Parathyroid adenoma (tissue), 2 donors: ENCODE data around the gene PTPRT.

Experiments used
- H2AFZ ChIP-seq: fragments of 300-600 bp; sonication (generic); one replicate; pipeline ENCODE4 v1.7.0; 2017; ENCODE audit warnings: antibody characterized with exemption, mild to moderate bottlenecking
- H3K27ac ChIP-seq: fragments of 300-600 bp; sonication (generic); one replicate; pipeline ENCODE4 v1.7.0; 2017
- H3K27me3 ChIP-seq: fragments of 300-600 bp; sonication (generic); one replicate; pipeline ENCODE4 v1.7.0; 2017; ENCODE audit warnings: low read length; ENCODE audit not compliant: control insufficient read depth, insufficient read depth
- H3K36me3 ChIP-seq: fragments of 300-600 bp; sonication (generic); one replicate; pipeline ENCODE4 v1.7.0; 2017; ENCODE audit warnings: low read length; ENCODE audit not compliant: control insufficient read depth, insufficient read depth
- H3K4me1 ChIP-seq: fragments of 300-600 bp; sonication (generic); one replicate; pipeline ENCODE4 v1.7.0; 2017; ENCODE audit warnings: control low read depth
- H3K4me2 ChIP-seq: fragments of 300-600 bp; sonication (generic); one replicate; pipeline ENCODE4 v1.7.0; 2017; ENCODE audit warnings: low read length
- H3K4me3 ChIP-seq: fragments of 300-600 bp; sonication (generic); one replicate; pipeline ENCODE4 v1.7.0; 2017; ENCODE audit warnings: low read depth, low read length
- H3K79me2 ChIP-seq: fragments of 300-600 bp; sonication (generic); one replicate; pipeline ENCODE4 v1.7.0; 2017; ENCODE audit warnings: control low read depth
- H3K9ac ChIP-seq: fragments of 300-600 bp; sonication (generic); one replicate; pipeline ENCODE4 v1.7.0; 2017; ENCODE audit warnings: mild to moderate bottlenecking
- H3K9me3 ChIP-seq: fragments of 300-600 bp; sonication (generic); one replicate; pipeline ENCODE4 v1.7.0; 2017; ENCODE audit warnings: low read length; ENCODE audit not compliant: control insufficient read depth
- TF ChIP-seq, protein P1 (sequence below): fragments of 300-600 bp; sonication (generic); IDR thresholded peaks from one replicate; pipeline ENCODE4 v1.7.0; 2017; ENCODE audit warnings: antibody characterized with exemption, mild to moderate bottlenecking
- donor health status: primary hyperparathyroidism.

PTPRT gene

DNA sequence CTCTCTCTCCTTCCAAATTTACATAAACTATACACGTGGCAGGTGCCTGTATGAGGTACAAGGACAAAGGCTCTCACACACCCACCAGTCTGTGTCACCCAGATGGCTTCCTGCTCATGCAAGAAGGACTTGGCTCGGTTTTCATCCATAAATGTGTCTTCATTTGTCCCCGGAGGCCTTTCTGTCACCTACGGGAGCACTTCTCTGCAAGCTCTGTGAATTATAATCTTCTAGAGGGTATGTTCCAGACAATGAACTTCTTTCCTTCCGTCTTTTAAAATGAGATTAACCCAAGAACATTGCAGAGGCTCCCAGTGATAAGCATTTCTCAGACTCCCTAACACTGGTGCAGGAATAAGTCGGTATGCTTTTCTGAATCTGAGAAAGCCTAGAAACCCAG is 123.6 kb downstream of the PTPRT start:
- TF ChIP-seq, protein P1, sequence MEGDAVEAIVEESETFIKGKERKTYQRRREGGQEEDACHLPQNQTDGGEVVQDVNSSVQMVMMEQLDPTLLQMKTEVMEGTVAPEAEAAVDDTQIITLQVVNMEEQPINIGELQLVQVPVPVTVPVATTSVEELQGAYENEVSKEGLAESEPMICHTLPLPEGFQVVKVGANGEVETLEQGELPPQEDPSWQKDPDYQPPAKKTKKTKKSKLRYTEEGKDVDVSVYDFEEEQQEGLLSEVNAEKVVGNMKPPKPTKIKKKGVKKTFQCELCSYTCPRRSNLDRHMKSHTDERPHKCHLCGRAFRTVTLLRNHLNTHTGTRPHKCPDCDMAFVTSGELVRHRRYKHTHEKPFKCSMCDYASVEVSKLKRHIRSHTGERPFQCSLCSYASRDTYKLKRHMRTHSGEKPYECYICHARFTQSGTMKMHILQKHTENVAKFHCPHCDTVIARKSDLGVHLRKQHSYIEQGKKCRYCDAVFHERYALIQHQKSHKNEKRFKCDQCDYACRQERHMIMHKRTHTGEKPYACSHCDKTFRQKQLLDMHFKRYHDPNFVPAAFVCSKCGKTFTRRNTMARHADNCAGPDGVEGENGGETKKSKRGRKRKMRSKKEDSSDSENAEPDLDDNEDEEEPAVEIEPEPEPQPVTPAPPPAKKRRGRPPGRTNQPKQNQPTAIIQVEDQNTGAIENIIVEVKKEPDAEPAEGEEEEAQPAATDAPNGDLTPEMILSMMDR = no peak
- Histone ChIP-seq H3K4me2 (no peak overlapping the region), H3K79me2 (peaks cover 26% of the 10 kb centered on the region), H2AFZ (peak overlapping the region; percentile 47), H3K9ac (no peak overlapping the region), H3K27me3 (no peaks in the 10 kb centered on the region), H3K27ac (peak overlapping the region; percentile 37), H3K9me3 (no peaks in the 10 kb centered on the region), H3K4me3 (no peak overlapping the region), H3K4me1 (peaks cover 24% of the 10 kb centered on the region), H3K36me3 (no peaks in the 10 kb centered on the region)

- Histone ChIP-seq H3K36me3 (no peaks in the 10 kb centered on the region), H3K79me2 (peaks cover 25% of the 10 kb centered on the region), H3K9ac (no peak overlapping the region), H3K9me3 (no peaks in the 10 kb centered on the region), H3K27me3 (no peaks in the 10 kb centered on the region), H2AFZ (peak overlapping the region; percentile 2), H3K4me2 (no peak overlapping the region), H3K4me3 (no peak overlapping the region), H3K27ac (peak overlapping the region; percentile 2), H3K4me1 (peaks cover 24% of the 10 kb centered on the region)
- TF ChIP-seq, protein P1 = no peak
Measured at GRCh38 chr20:43065299-43065698, 124.4 kb downstream of the PTPRT start.

GRCh38 chr20:43058077-43058476 is 131.6 kb downstream of the PTPRT start:
- peaks cover 29% of the 10 kb centered on the region for H3K4me1 ChIP-seq
- no peak overlapping the region for H3K9ac ChIP-seq
- no peaks in the 10 kb centered on the region for H3K27me3 ChIP-seq
- H3K9me3 ChIP-seq = no peaks in the 10 kb centered on the region
- no peak overlapping the region for H3K4me3 ChIP-seq
- H3K36me3 ChIP-seq = no peaks in the 10 kb centered on the region
- peak overlapping the region; percentile 30 for H2AFZ ChIP-seq
- TF ChIP-seq, protein P1 = no peak
- no peak overlapping the region for H3K4me2 ChIP-seq
- H3K79me2 ChIP-seq = peaks cover 13% of the 10 kb centered on the region
- no peak overlapping the region for H3K27ac ChIP-seq

DNA sequence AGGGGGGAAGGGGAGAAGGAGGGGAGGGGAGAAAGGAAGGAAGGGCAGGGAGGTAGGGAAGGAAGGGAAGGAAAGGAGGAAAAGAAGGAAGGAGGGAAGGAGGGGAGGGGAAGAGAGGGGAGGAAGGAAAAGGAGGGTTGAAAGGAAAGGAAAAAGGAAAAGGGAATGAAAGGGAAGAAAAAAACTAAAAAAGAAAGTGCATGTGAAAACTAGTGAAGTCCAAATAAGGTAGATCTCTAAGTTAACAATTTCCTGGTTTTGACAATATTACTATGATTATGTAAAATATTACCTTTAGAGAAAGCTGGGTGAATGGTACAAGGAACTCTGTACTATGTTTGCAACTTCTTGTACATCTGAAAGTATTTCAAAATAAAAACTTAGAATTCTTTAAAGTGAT is 132.4 kb downstream of the PTPRT start:
- H3K4me3 ChIP-seq = no peak overlapping the region
- no peaks in the 10 kb centered on the region for H3K36me3 ChIP-seq
- H3K9ac ChIP-seq = no peak overlapping the region
- H3K4me2 ChIP-seq = no peak overlapping the region
- TF ChIP-seq, protein P1 = no peak
- no peak overlapping the region for H3K27ac ChIP-seq
- H2AFZ ChIP-seq = no peak overlapping the region
- H3K4me1 ChIP-seq = peaks cover 29% of the 10 kb centered on the region
- no peaks in the 10 kb centered on the region for H3K27me3 ChIP-seq
- H3K9me3 ChIP-seq = no peaks in the 10 kb centered on the region
- H3K79me2 ChIP-seq = peaks cover 13% of the 10 kb centered on the region

GRCh38 chr20:43055181-43055884 is 134.4 kb downstream of the PTPRT start:
- H3K27ac ChIP-seq = peak overlapping the region; percentile 34
- H3K4me1 ChIP-seq = peaks cover 31% of the 10 kb centered on the region
- TF ChIP-seq, protein P1 = no peak
- peak overlapping the region; percentile 54 for H2AFZ ChIP-seq
- peaks cover 9% of the 10 kb centered on the region for H3K79me2 ChIP-seq
- H3K36me3 ChIP-seq = no peaks in the 10 kb centered on the region
- no peaks in the 10 kb centered on the region for H3K9me3 ChIP-seq
- H3K4me2 ChIP-seq = no peak overlapping the region
- no peak overlapping the region for H3K4me3 ChIP-seq
- no peak overlapping the region for H3K9ac ChIP-seq
- no peaks in the 10 kb centered on the region for H3K27me3 ChIP-seq
